Eye (tissue), 1 donor: ENCODE results near the gene FAM32A.
"Not testable (repeated sequence)": the region's sequence is repeated elsewhere in the genome, so short reads cannot be mapped to it uniquely, and the experiment has no call there.

Experiments used
- DNase-seq: peaks from one replicate; pipeline ENCODE4 v3.0.0-alpha.2; 2015

Gene FAM32A

GRCh38 chr19:16166417-16166816 lies 18.8 kb upstream of the FAM32A start:
- DNase-seq, result no peak

- no peak for DNase-seq
Observed at GRCh38 chr19:16167055-16167454, 18.2 kb upstream of the FAM32A start.

DNA sequence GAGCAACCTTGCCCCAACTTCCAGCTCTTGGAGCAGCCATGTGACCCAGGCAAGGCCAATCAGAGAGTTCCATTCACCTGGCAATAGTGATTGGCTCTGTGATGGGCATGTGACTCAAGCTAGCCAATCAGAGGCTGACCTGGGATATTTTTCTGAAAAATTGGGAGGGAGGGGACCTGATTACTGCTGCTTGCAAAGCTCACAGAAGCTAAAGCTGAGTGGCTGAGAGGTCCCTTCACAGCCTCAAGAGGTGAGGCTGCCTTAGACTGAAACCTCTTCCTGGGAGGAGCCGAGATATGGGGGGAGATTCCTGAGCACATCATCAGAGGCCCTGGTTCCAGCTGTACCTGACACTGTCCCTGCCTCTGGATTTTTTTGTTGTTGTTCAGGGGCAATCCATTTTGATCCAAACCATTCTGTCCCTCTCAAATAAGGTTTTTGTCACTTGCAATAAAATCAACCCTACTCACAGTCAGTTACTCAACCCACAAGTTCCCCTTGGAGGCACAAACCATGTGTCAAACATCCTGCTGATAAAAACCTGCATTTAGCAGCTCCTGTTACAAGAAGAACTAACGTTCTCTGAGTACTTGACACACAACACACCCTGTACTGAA lies 16.6 kb upstream of the FAM32A start:
- DNase-seq, result no peak

GRCh38 chr19:16170134-16170533 lies 15.1 kb upstream of the FAM32A start:
- no peak for DNase-seq

- DNase-seq, result no peak
Observed at GRCh38 chr19:16175954-16176353, 9.3 kb upstream of the FAM32A start.

GRCh38 chr19:16178866-16179265 lies 6.3 kb upstream of the FAM32A start:
- not testable (repeated sequence) for DNase-seq

GRCh38 chr19:16180611-16181010 lies 4.6 kb upstream of the FAM32A start:
- peak; percentile 37 for DNase-seq

- DNase-seq, result no peak
Observed at GRCh38 chr19:16184665-16185122, 516 bp upstream of the FAM32A start.

DNA sequence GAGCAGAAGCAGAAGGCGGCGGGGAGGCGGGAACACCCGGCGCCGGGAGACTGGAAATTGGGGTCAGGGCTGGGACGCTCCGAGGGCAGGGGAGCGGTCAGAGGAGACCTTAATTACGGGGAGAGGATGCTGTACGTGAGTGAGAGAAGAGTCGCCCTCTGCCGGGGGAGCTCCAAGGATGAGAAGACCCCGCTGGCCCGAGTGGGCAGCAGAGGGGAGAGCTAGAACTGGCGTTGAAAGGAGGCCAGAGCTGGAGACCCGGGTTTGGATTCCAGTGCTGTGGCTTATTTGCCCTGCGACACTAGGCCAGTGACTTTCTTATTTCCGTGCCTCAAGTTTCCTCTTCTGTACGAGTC lies 536 bp downstream of the FAM32A start:
- DNase-seq, result peak; percentile 82

GRCh38 chr19:16188521-16188920 lies 3.3 kb downstream of the FAM32A start:
- DNase-seq, result no peak

DNA sequence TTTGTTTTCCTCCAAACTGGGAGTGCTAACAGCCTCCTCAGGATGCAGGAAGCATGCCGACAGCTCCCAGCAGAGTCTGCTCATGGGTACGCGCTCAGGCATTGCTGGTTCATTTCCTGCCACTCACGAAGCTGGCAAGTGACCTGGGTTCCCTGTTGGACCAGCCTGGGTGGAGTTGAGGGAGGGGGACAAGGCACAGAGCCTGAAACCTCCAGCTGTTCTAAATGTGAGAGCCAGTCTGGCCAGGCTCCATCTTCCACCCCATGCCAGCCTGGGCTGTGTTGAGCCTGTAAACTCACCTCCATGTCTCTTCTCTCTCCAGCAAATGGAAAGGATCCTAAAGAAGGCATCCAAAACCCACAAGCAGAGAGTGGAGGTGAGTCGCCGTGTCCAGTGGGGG lies 5.0 kb downstream of the FAM32A start:
- no peak for DNase-seq

- no peak for DNase-seq
Observed at GRCh38 chr19:16190736-16191135, 5.5 kb downstream of the FAM32A start.

GRCh38 chr19:16191216-16191908 lies 6.2 kb downstream of the FAM32A start:
- no peak for DNase-seq

DNA sequence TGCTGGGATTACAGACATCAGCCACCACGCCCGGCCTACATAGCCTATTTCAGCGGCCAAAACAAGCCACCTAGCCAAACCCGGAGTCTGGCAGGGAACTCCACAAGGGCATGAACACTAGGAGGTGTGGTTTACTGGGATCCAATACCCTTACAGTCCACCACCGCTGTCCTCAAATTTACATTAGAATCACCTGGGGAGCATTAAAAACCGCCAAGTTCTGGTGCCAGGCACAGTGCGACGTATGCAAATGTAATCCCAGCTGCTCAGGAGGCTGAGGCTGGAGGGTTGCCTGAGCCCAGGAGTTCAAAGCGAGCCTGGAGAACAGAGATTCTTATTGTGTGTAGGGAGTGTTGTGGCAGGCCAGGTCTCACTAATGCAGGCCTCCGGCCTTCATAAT lies 8.3 kb downstream of the FAM32A start:
- DNase-seq, result no peak

DNA sequence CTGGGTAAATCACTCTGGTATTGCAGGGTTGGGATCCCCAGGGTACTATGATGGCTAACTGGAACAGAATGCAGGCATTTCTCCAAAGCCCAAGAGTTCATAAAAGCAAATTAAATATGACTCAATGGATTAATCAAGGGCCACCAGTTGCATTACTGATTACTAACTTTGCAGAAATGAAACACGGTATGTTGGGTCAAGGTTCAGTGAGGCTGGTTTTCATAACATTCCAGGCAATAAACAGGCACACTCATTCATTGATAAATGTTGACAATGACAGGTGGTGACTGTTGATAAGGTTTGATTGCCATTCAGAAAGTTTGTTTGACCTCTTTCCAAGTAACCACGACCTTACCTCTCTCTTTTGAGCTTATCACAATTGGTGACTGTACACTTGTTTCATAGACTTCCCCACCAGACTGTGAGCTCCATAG lies 12.0 kb downstream of the FAM32A start:
- no peak for DNase-seq

DNA sequence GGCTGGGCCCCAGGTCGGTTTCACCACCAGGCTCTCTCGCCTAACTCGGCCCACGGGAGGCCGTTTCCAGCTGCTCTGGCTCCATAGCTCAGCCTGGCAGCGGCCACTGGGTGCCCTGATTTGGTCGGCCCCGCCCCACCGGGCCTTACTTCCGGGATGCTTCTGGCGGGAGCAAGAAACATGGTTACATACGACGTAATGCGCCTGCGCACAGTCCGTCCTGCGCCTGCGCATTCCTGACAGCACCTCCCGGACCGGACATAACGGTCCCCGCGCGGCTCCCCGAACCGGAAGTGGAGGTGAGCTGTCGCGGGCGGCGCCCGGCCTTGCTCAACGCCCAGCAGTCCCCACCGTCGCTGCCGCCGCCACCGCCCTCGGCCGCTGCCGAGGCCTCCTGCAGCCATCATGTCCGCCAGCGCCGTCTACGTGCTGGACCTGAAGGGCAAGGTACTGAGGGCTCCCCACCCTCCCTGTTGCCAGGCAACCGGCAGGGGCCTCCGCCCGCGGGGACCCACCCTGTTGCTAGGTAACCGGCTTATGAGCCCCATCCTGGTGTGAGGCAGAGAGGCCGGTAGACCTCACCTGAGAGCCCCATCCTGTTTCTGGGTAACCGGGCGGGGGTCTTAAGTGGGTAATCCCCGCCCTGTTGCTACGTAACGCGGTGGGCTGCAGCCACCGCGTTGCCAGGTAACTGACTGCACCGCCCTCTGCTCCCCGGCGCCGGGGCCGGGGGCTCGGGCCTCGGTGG lies 12.6 kb downstream of the FAM32A start, which contains the start of gene AP1M1:
Gene AP1M1, plus strand, starts transcription at position 290 of the 748 bp plus-strand sequence. Its CDS starts 116 bp downstream, at position 406.
- DNase-seq, result peak; percentile 99

GRCh38 chr19:16198370-16198651 lies 13.1 kb downstream of the FAM32A start:
- no peak for DNase-seq

DNA sequence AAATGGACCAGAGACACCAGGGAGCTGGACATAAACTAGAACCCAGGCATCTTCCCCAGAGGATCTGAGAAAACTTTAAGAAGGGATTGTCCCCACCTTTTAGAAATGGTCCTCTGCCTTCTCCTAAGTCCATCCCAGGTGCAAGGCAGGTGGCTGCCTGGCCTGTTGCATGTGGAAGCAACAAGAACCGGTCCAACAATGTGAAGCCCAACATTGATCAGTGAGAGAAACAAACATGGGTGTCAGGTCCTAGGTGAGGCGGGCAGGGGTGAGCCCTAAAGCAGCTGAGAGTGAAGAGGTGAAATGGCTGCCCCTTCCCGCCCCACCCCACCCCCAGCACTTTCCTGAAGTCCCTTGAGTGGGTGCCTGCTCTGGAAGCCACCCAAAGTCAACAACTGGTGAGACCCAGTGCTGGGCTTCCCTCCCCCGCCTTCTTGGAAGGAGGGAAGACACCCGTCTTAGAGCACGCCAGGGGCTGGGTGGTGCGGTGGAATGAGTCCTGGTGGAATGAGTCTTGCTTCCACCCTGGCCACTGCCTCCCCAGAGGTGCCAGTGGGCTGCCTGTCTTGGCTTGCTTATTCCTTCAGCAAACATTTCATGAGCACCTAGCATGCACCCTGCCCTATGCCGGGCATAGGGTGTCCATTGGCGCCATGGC lies 14.2 kb downstream of the FAM32A start:
- no peak for DNase-seq

GRCh38 chr19:16200038-16201010 lies 15.1 kb downstream of the FAM32A start:
- no peak for DNase-seq

DNA sequence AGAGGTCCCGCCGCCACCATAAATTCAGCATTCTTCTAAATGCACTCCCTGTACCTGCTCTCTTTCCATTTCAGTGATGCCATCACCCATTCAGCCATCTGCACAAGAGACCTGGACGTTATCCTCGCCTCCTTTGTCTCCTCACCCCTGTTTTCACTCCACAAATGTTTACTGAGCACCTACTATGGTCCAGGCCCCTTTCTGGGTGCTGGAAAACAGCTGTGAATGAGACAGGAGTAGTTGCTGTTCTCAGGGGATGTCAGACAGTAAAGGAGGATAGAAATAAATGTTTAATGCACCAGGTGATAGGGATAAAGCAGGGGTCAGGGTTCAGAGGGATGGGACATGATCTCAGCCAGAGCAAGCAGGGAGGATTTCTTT lies 15.8 kb downstream of the FAM32A start:
- DNase-seq, result no peak

DNA sequence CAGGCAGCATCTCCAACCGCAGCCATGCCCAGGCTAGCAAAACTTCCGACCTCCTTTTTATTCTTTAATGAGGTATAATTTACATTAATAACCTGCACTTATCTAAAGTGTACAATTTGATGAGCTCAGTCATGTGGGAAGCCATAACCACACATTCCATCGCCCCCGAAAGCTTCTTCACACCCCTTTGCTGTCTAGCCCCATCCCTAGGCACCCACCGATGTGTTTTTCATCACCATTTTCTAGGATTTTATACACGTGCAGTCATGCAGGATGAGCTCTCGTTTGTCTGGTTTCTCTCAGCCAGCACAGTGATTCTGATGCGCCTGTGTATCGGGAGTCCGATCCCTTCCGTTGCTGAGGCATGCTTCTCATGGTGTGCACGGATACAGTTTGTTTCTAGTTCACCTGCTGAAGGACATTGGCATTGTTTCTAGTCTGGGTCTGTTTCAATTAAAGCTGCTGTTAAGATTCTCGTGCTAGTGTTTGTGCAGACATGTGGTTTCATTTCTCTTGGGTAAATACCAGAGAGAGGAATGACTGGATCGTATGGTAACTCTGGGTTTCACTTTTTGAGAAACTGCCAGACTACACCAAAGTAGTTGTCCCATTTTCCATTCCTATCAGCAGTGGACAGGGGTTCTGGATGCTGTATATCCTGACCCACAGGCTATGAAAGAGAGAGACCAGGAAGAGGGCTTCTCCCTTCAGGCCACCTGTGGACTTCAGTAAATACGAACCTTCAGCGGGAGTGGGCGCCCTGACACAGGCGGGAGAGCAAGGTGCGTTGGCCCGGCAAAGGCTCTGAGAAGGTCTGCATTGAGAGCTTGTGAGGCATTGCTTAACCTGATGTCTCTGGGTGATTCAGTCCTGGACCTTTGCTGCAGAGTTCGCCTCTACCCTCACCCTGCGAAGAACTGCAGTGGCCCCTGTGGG lies 17.4 kb downstream of the FAM32A start:
- no peak for DNase-seq
